ENCODE results near the gene OR52N4.
A peak's percentile ranks its signal among the peaks of the same experiment; 100 is the strongest.
"Not testable (repeated sequence)": the region's sequence is repeated elsewhere in the genome, so short reads cannot be mapped to it uniquely, and the experiment has no call there.

Gene OR52N4

GRCh38 chr11:5753943-5754342 lies at the start of gene OR52N4:
OR52N4 (plus strand) TSS chr11:5754243; CDS start chr11:5754741, 498 bp downstream.
- DNase-seq: no peak

- DNase-seq: no peak
These were observed 48.4 kb upstream of the OR52N4 start for GRCh38 chr11:5705688-5706087.

- no peak for DNase-seq
These were observed 41.5 kb upstream of the OR52N4 start for GRCh38 chr11:5712507-5712906.

- DNase-seq: no peak
These were observed 40.3 kb upstream of the OR52N4 start for GRCh38 chr11:5713695-5714094.

- not testable (repeated sequence) for DNase-seq
These were observed 37.5 kb upstream of the OR52N4 start for GRCh38 chr11:5716518-5716917.

- peak; percentile 46 for DNase-seq
These were observed 34.1 kb upstream of the OR52N4 start for GRCh38 chr11:5719703-5720495.

GRCh38 chr11:5722622-5723021 lies 31.4 kb upstream of the OR52N4 start:
- no peak for DNase-seq

- no peak for DNase-seq
These were observed 27.7 kb upstream of the OR52N4 start for GRCh38 chr11:5726351-5726750.

- DNase-seq: no peak
These were observed 26.4 kb upstream of the OR52N4 start for GRCh38 chr11:5727691-5728090.

- no peak for DNase-seq
These were observed 17.6 kb upstream of the OR52N4 start, which contains the start of gene OR56B1 for GRCh38 chr11:5736396-5736795. OR56B1 (plus strand) TSS chr11:5736448; CDS start chr11:5736517, 69 bp downstream.

- no peak for DNase-seq
These were observed 17.0 kb upstream of the OR52N4 start for GRCh38 chr11:5737091-5737490.

- DNase-seq: no peak
These were observed 16.2 kb upstream of the OR52N4 start for GRCh38 chr11:5737670-5738392.

- no peak for DNase-seq
These were observed 15.6 kb upstream of the OR52N4 start for GRCh38 chr11:5738431-5738830.

GRCh38 chr11:5746614-5747013 lies 7.4 kb upstream of the OR52N4 start:
- DNase-seq: no peak

GRCh38 chr11:5749836-5750235 lies 4.2 kb upstream of the OR52N4 start:
- no peak for DNase-seq

GRCh38 chr11:5767056-5767455 lies 13.0 kb downstream of the OR52N4 start:
- no peak for DNase-seq

GRCh38 chr11:5783255-5783654 lies 29.2 kb downstream of the OR52N4 start, which contains the start of gene OR52N5:
OR52N5 (minus strand) TSS chr11:5783355; CDS start chr11:5778634, 4,721 bp downstream.
- DNase-seq: no peak

GRCh38 chr11:5791165-5791564 lies 37.1 kb downstream of the OR52N4 start, which contains the start of gene OR52N1:
OR52N1 (minus strand) TSS chr11:5791265; CDS start chr11:5788816, 2,449 bp downstream.
- DNase-seq: no peak

- no peak for DNase-seq
These were observed 42.5 kb downstream of the OR52N4 start for GRCh38 chr11:5796541-5796940.

- no peak for DNase-seq
These were observed 49.9 kb downstream of the OR52N4 start for GRCh38 chr11:5803982-5804381.

Measured in MV-4-11 (cell line).